Endothelial cell of umbilical vein (primary cell): ENCODE results near the gene RBMS3.

Experiments used
- EZH2 ChIP-seq: IDR thresholded peaks from 2 replicates; pipeline ENCODE4 v1.6.1; 2012; ENCODE audit warnings: borderline replicate concordance, low read depth, mild to moderate bottlenecking, moderate library complexity, low read length, inconsistent platforms; ENCODE audit not compliant: severe bottlenecking
- POLR2A ChIP-seq: IDR thresholded peaks from 2 replicates; pipeline ENCODE4 v1.6.1; 2012; ENCODE audit warnings: low read depth, mild to moderate bottlenecking, control low read depth, low read length
- TF ChIP-seq, protein P1 (sequence below): IDR thresholded peaks from 2 replicates; pipeline ENCODE4 v1.6.1; 2011; ENCODE audit not compliant: insufficient read depth, insufficient read length
- TF ChIP-seq, protein P2 (sequence below), 2 donors: IDR thresholded peaks; 1 replicate in 1 of 2; 2 replicates in 1 of 2; pipeline ENCODE4 v1.5.1; 2011; ENCODE audit warnings: low read length in 2 of 2, mild to moderate bottlenecking in 2 of 2, moderate library complexity in 2 of 2, control low read depth in 1 of 2, inconsistent platforms in 1 of 2, low read depth in 1 of 2; ENCODE audit not compliant: insufficient read depth in 1 of 2; ENCODE audit errors: extremely low read depth in 1 of 2

DNA sequence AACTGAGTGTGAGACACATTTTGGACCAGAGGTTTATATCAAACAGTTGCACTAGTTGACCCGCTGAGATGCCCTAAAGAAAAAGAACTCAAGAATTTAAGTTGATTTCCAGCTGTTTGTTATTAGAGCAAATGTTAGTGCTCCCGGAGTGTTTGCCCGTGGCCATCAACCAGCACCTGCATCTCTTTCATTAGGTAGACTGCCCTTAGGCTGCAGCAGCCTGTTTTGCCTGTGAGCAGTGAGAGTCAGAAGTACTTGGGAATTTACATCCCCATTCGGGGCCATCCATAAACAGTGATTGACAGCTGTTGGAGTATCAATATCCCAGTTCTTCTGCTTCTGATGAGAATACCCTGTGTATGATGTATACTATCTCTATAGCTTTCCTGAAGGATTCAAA, 492.6 kb downstream of the RBMS3 start:
- TF ChIP-seq POLR2A (no peak), EZH2 (no peak)
- TF ChIP-seq, protein P1, sequence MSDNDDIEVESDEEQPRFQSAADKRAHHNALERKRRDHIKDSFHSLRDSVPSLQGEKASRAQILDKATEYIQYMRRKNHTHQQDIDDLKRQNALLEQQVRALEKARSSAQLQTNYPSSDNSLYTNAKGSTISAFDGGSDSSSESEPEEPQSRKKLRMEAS = no peak
- TF ChIP-seq, protein P2, sequence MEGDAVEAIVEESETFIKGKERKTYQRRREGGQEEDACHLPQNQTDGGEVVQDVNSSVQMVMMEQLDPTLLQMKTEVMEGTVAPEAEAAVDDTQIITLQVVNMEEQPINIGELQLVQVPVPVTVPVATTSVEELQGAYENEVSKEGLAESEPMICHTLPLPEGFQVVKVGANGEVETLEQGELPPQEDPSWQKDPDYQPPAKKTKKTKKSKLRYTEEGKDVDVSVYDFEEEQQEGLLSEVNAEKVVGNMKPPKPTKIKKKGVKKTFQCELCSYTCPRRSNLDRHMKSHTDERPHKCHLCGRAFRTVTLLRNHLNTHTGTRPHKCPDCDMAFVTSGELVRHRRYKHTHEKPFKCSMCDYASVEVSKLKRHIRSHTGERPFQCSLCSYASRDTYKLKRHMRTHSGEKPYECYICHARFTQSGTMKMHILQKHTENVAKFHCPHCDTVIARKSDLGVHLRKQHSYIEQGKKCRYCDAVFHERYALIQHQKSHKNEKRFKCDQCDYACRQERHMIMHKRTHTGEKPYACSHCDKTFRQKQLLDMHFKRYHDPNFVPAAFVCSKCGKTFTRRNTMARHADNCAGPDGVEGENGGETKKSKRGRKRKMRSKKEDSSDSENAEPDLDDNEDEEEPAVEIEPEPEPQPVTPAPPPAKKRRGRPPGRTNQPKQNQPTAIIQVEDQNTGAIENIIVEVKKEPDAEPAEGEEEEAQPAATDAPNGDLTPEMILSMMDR (IDR thresholded peaks at IDR 0.05; ENCODE audit: extremely low read depth in 1 of 2, insufficient read depth in 1 of 2, low read depth in 1 of 2, low read length in 2 of 2) = no peak
